Hematopoietic multipotent progenitor cell (in vitro differentiated cells): ENCODE measurements around the gene CCDC141. TPM values are rescaled to one million over a fixed set of nuclear protein-coding genes. Genes with fewer than 3 reads are reported as not detected.
"Not testable (repeated sequence)": the region's sequence is repeated elsewhere in the genome, so short reads cannot be mapped to it uniquely, and the experiment has no call there.

Experiments used
- DNase-seq, 3 donors: peaks; one replicate each; pipeline ENCODE4 v3.0.0-alpha.2; 2011 to 2015; ENCODE audit warnings: low read depth in 2 of 3, low spot score in 2 of 3
- total RNA-seq: library from RNA; depleted of rRNA; stranded (reverse); fragments of >200 nt; gene quantifications from one replicate; pipeline ENCODE4 v1.2.3, GENCODE V29; 2012

The CCDC141 gene, protein sequence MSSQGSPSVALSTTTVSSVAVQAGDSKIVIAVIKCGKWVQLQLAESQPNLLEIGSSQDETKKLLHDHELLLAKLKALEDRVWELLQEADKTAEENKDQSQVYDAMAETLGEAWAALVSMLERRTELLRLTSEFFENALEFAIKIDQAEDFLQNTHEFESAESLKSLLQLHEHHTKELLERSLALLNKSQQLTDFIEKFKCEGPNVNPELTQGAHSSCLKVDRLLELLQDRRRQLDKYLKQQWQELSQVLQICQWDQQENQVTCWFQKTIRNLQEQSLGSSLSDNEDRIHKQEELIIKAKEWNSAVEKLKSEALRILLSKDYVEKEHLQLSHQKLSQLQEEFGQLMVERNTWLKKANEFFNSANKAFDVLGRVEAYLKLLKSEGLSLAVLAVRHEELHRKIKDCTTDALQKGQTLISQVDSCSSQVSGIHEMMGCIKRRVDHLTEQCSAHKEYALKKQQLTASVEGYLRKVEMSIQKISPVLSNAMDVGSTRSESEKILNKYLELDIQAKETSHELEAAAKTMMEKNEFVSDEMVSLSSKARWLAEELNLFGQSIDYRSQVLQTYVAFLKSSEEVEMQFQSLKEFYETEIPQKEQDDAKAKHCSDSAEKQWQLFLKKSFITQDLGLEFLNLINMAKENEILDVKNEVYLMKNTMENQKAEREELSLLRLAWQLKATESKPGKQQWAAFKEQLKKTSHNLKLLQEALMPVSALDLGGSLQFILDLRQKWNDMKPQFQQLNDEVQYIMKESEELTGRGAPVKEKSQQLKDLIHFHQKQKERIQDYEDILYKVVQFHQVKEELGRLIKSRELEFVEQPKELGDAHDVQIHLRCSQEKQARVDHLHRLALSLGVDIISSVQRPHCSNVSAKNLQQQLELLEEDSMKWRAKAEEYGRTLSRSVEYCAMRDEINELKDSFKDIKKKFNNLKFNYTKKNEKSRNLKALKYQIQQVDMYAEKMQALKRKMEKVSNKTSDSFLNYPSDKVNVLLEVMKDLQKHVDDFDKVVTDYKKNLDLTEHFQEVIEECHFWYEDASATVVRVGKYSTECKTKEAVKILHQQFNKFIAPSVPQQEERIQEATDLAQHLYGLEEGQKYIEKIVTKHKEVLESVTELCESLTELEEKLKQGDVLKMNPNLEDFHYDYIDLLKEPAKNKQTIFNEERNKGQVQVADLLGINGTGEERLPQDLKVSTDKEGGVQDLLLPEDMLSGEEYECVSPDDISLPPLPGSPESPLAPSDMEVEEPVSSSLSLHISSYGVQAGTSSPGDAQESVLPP (N-terminal part only)
- total RNA-seq: 0.54 TPM

DNA sequence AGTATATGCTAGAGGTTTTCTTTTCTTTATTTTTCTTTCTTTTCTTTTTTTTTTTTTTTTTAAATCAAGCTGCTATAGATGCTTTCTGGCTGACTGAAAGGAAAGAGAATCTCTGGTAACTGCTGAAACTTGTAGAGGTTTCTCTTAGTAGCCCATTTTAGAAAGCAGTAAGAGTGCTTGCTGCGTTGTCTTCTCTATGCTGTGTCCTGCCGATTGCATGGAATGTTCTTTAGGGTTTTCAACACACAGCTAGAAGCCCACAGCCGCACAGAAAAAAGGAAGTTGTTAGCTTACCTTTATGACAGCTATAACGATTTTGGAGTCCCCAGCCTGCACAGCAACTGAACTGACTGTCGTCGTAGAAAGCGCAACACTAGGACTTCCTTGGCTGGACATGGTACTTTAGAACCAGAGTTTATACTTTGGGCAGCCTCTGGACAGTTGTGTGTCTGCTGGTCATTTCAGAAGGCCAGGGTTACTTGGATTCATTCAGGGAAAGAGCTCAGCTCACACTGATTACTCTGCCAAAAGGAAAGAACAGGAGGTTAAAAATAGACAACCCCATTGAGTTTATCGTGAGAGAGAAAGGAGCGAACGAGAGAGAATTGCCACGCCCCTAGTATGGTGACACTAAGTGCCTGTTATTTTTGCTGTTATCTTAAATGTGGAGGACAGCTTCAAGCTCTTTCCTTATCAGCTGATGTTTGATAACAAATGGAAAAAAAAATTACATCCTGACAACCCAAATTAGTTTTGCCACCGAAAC, at the start of gene CCDC141:
CCDC141 (minus strand) TSS at position 592 of the 766 bp plus-strand sequence; CDS start at position 396, 196 bp downstream.
- DNase-seq: peak in 2 of 3 donors; percentile 27 to 64

DNA sequence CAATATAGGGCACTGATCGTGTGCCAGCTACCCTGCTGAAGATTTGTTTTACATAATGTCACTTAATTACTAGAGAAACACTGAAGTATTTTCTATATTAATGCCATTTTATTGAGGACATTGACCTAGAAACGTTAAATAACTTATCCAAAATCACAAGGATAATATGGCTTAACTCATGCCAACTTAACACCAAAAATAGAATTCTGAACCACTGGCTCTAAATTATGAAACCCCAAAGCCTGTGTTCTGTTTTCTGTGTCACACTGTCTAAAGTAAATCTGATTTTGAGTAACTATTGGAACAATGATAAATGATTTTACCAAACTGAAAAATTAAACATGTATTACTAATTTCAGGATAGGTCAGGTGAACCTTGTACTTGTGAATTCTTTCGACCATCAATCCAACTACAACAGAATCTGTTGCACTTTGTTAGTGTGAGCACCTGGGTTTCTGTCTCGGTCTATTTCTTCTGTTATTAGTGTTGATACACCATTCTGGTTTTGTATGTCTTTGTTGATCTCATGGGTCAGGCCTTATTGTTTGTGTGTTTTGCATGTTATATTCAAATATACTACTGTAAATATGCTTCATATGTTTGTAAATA, 48.2 kb upstream of the CCDC141 start:
- DNase-seq: no peak

DNA sequence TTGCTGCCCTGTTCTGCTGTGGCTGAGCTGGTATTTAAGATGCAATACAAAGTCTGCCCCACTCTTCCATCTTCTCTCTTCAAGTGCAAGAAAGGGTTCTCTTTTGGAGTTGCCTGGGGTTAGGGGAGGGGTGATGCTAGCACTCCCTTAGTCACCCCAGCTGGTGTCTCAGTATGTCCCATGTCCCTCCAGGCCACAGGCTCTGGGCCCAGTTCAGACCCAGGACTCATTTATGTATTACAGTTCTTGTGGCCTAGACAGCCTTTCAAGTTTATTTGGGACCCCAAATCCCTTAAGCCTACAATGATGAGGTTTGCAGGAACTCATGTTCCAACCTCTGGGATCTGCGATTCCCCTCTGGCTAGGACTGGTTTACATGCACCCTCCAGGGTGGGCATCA, 47.2 kb upstream of the CCDC141 start:
- DNase-seq: no peak

DNA sequence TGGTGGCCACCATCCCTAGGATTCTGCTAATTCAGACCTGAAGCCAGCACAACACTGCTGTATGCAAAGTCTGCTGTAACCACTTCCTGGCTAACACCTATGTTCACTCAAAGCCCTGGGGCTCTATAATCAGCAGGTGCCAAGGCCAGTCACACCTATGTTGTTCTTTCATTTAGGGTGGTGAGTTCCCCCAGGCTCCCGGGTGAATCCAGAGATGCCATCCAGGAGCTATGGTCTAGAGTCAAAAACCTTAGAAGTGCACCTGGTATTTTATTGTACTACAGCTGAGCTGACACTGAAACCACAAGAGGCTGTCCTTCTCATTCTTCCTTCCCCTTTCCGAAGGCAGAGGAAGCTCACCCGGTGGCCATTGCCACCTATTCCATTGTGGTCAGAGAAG, 46.2 kb upstream of the CCDC141 start:
- peak in 2 of 3 donors; percentile 13 to 41 for DNase-seq

DNA sequence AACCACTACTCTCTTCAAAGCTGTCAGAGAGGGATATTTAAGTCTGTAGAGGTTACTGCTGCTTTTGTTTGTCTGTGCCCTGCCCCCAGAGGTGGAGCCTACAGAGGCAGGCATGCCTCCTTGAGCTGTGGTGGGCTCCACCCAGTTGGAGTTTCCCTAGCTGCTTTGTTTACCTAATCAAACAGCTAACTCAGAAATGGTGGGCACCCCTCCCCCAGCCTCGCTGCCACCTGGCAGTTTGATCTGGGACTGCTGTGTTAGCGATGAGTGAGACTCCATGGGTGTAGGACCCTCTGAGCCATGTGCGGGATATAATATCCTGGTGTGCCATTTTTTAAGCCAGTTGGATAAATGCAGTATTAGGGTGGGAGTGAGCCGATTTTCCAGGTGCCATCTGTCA, 43.0 kb upstream of the CCDC141 start:
- DNase-seq: not testable (repeated sequence)

DNA sequence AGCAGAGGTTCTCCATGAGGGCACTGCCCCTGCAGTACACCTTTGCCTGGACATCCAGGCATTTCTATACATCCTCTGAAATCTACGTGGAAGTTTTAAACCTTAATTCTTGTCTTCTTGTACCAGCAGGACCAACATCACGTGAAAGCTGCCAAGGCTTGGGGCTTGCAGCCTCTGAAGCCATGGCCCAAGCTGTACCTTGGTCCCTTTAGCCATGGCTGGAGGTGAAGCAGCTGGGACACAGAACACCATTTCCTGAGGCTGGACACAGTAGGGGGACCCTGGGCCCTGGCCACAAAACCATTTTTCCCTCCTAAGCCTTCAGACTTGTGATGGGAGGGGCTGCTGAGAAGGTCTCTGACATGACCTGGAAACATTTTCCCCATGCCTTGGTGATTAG, 32.8 kb upstream of the CCDC141 start:
- DNase-seq: no peak

DNA sequence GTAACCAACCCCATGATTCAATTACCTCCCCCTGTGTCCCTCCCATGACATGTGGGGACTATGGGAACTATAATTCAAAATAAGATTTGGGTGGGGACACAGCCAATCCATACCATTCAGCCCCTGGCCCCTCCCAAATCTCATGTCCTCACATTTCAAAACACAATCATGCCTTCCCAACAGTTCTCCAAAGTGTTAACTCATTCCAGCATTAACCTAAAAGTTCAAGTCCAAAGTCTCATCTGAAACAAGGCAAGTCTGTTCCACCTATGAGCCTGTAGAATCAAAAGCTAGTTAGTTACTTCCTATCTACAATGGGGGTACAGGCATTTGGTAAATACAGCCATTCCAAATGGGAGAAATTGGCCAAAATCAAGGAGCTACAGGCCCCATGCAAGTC, 32.0 kb upstream of the CCDC141 start:
- no peak for DNase-seq

DNA sequence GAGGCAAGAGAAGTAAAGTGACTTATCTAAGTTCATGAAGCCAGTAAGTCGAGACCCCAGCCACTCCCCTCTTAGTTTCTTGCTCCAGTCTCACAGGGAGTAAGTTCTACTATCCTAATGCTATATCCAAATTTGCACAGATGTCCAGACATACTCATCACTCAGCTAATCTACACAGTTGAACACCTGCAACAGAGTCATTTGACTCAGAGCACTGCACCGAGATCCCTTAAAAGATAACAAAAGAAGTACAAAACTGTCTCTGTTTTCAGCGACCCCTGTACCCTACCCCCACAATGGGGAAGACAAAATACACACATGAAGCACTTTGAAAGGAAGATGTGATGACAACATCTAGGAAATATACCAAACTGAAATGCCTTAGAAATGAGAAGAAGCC, 22.6 kb upstream of the CCDC141 start:
- no peak for DNase-seq

DNA sequence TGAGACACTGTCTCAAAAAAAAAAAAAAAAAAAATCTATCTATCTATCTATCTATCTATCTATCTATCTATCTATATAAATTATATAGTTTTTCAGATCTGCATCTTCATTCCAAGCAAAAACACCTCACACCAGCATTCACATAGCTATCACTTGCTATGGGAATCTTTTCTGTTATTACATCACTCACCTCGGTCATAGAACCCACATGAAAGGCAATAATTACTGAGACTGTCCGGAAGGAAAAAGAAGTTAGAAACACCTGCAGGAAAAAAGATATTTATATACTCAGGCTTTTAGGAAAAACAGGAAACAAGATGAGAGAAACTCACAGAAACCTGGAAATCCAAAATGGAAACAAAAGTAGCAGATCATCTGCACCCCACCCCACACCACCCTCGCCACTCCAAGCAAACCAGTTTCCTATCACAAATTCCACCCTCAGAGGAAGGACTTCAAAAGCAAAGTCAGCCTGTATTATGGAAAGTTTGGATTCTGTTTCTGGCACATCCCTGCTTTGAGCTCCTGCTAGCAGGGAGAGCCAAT, 21.9 kb upstream of the CCDC141 start:
- no peak for DNase-seq

DNA sequence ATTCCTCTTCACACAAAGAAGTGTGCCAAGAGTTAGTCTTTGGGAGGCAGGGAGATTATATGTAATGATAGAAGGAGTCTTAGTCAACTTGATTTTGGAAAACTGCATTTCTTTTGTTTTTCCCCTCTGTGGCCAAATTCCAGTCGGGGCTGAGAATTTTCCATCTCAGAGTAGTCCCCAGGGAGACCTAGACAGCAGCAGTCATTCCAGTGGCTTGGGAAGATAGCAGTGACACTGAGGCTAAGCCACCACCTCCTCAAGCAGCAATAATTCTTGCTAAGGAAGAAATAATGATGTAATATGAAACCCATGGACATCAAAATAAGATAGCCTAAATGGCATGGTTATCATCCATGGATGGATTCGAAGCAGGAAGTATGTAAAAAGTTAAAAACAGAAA, 21.0 kb upstream of the CCDC141 start:
- no peak for DNase-seq

DNA sequence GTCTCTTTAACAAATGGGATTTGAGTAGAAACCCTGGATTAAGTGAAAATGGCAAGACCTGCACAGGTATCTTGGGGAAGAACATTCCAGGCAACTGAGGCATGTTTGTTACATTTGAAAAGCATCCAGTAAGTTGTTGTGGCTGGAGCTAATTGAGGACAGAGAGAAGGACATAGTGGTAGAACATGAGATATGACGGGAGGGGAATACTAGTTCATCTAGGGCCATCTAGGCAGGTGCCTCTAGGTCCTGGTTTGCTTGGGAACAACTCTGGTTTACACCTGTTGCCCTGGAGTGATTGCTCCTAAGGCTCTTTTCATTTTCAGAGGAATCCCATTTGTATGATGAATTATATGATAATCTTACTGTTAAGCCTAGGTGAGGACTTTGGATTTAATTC, 19.7 kb upstream of the CCDC141 start:
- no peak for DNase-seq

DNA sequence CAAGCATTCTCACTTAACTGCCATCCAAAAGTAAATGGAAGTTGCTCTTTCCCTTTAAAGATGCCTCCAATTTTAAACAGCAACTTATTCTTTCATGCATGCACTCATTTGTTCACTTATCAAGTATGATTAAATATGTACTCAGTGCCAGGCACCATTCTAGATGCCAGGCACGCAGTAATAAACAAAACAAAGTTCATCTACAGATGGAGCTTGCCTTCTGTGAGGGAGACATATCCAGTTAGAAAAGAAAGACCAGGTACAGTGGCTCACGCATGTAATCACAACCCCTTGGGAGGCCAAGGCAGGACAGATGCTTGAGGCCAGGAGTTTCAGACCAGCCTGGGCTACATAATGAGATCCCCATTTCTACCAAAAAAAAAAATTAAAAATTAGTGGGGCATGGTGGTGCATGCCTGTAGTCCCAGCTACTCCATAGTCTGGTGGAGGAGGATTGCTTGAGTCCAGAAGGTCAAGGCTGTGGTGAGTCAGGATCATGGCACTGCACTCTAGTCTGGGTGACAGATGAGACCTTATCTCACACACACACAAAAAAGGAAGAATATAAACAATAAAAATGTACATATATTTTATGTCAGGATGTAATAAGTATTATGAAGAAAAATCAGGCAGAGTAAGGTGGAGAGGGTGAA, 19.2 kb upstream of the CCDC141 start:
- DNase-seq: no peak

DNA sequence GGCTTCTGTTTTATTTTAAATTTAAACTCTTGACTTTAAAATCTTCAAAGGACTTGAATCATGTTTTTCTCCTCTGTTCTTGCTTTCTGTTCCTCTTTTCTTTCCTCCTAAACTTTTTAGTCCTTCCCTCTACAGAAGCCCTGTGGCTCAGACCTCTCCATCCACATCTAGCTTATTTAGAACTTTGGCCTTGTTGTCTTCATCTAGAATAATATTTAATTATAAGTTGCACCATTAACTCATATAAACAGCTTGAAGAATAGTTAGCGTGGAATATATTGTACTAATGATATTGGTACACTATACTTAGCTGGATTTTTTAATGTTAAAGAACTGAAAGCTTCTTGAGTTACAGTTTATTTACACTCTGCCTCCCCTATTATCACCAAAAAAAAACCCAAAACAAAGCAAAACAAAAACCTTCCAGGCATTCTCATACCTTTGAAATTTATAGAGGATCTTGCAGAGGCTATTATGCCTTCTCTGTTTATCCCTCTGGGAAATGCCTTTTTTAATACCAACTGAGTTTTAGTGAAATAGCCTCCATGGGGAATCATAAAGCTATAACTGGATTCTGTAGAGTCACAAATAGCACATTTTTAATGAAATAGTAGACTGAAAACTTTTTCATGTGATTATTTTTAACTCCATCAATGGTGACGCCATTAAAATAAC, 9.2 kb upstream of the CCDC141 start:
- no peak for DNase-seq

DNA sequence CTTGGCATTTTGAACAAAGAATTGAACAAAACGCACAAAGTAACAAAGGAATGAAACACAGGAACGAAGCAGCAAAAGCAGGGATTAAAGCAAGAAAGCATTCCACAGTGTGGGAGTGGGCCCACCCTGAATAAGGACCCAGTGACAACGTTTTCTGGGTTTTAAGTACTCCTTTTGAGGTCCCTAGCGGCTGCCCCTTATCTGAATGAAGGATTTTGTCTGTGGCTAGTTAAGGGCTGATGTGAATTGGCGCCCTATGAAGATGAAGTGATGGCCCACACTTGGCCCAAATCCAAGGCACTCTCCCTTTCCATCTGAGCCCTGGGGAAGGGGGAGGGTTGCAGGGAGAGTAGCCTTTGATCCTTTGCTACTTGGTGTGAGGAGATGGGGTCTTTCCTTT, 7.8 kb upstream of the CCDC141 start:
- no peak for DNase-seq

DNA sequence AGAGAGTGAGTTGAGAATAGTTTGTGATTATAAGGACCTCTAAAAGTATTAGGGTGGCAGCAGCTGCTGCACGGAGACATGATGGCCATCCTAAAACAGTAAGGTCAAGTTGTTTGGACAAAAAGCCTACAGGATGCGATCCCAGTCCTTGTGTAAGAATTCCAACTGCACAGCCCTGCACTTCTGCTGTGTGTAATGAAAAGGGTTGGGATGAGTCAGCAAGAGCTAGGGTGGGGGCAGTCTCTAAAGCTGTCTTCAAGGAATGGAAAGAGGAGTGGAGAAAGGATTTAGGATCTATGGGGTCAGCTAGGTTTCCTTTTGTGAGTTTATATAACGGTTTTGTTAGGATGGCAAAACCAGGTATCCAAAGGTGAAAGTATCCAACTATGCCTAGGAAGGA, 3.6 kb upstream of the CCDC141 start:
- DNase-seq: not testable (repeated sequence)

DNA sequence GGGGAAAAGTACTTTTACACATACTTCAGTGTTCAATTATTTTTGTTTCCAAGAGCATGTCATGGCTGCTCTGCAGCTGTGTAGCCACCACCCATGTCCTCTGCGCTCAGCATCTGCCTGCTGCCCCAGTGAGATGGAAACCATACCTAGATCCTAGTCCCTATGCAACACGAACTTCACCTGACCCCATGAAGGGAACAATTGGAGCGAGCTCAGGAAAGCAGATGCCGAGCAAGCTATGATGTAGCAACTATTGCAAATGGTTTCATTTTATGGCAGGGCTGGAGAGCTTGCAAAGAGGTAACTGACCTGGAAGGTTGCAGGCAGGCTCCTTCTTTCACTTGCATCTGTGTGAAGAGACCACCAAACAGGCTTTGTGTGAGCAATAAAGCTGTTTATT, 1.3 kb upstream of the CCDC141 start:
- DNase-seq: no peak

DNA sequence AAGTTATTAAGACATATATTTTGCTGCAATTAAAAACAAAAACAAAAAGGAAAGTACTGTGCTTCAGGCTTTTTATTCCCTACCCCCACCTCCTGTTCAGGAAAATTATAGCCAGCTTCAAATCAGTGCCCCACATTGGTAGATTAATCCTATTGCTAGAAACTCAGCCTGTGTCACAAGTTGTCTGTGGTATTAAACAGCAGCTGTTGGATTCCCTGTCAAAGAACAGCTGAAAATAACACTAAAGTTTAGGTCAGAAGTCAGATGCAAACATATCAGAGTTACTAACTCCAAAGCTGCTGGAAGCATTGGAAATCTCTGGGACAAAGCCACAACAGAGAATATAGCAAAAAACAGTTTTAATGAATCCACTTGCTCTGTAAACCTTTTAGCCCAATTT, 818 bp upstream of the CCDC141 start:
- no peak for DNase-seq

DNA sequence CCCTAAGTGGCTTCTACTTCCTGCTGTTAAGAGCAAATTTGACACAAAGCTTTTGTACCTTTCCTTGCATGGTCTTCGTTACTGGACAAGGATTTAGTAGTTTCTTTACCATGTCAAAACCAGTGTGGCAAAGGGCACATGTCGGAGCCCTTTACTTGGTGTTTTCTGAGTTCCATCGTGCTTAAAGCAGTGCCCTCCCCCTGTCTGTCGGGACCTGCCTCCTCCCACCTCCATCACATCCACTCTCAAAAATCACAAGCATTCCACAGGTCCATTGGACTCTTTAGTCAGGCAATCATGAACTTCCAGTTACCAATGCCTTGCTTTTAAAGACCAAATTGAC, 763 bp downstream of the CCDC141 start:
- peak in 1 of 3 donors; percentile 3 for DNase-seq

DNA sequence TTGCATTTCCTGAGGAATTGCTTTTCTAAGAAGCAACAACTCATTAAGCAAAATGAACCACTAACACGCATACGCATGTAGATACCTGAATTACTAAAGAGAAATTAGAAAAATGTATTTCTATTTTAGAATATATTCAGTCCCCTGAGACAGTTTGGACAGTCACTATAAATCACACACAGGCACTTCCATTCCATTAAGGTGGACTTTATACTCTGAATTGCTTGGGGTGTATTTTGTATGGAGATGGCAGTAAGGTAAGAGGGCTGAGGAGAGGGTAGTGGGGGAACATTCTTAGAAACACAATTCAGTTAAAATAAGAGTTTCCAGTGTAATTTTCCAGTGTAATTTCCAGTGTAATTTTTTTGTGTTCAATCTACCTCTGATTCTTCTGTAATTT, 1.8 kb downstream of the CCDC141 start:
- DNase-seq: no peak
